Activated B cell treated with CpG ODN at 0.5 μM for 24 hours (primary cell): ENCODE results near the gene MCAM. TPM values are rescaled to one million over a fixed set of nuclear protein-coding genes. Genes with fewer than 3 reads are reported as not detected.

Source experiments
- ATAC-seq: fragments of 200-7000 bp; cut with Tn5 transposase; one replicate; pipeline ENCODE4 v1.10.0; 2021; ENCODE audit warnings: low read depth, mild to moderate bottlenecking, moderate library complexity
- CTCF ChIA-PET: fragments of 350-600 bp; sonication (Branson Sonifier 250); formaldehyde crosslinking; loops from one replicate; lab custom pipeline; 2021; ENCODE audit warnings: antibody characterized with exemption; lab: Charles Lee
- POLR2A ChIA-PET: fragments of 350-600 bp; sonication (Branson Sonifier 250); formaldehyde crosslinking; loops from one replicate; lab custom pipeline; 2021; ENCODE audit warnings: antibody characterized with exemption; lab: Charles Lee
- DNase-seq: peaks from one replicate; pipeline ENCODE4 v3.0.0; 2022
- H3K27ac Mint-ChIP-seq: one replicate; pipeline ENCODE4 v1.8.0; 2020; ENCODE audit warnings: mixed read lengths
- H3K27me3 Mint-ChIP-seq: one replicate; pipeline ENCODE4 v1.8.0; 2021; ENCODE audit warnings: mixed read lengths
- H3K36me3 Mint-ChIP-seq: one replicate; pipeline ENCODE4 v1.8.0; 2021; ENCODE audit warnings: low read depth, mixed read lengths
- H3K4me1 Mint-ChIP-seq: one replicate; pipeline ENCODE4 v1.8.0; 2021; ENCODE audit warnings: mixed read lengths
- H3K4me3 Mint-ChIP-seq: one replicate; pipeline ENCODE4 v1.8.0; 2020; ENCODE audit warnings: mild to moderate bottlenecking, mixed read lengths
- H3K9me3 Mint-ChIP-seq: one replicate; pipeline ENCODE4 v1.8.0; 2020; ENCODE audit warnings: mixed read lengths
- CTCF ChIP-seq: fragments of 200-600 bp; IDR thresholded peaks from one replicate; pipeline ENCODE4 v1.8.0; 2022; ENCODE audit warnings: antibody characterized with exemption, mild to moderate bottlenecking
- intact Hi-C: fragments of 100-400 bp; cut with micrococcal nuclease; formaldehyde crosslinking; loops from one replicate; pipeline ENCODE4 v1.15.1; 2024
- total RNA-seq: library from RNA; stranded (reverse); gene quantifications from 2 replicates; pipeline ENCODE4 v1.2.3, GENCODE V29; 2022

Gene MCAM
- total RNA-seq, 1 donor from 2014 or later, result 0.20 TPM

DNA sequence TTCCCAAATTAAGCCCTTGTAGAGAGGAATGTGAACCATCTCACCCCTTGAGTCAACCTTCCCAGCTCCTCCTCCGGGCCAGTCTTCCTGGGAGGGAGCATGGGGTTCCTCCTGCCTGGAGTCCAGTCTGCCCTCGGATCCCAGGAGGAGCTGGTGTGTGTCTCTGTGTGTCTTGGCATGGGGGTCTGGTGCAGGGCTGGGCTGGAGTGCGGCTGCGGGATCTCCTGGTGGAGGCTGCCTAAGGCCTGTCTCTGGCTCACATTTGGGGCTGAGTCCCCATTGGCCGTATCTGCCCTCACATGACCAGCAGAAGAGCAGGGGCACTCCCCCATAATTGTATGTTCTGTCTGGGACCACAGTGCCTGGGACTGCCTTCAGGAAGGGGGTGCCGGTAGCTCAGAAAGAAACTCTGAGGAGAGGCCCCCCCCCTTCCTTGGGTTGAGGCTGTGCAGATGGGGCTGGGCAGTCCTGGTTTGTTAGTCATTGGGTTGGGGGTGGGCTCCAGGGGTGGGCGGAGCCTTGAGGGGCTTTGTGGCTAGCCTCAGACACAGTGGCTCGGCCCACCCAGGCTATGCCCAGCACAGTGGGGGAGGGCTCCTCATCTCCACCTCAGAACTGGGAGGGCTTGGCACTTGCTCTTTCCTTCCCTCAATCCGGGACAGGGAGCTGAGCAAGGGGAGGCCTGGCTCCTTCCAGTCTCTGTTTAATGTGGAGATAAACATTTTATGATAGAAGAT lies 20.8 kb upstream of the MCAM start:
- peaks cover 15% of the 10 kb centered on the region for H3K36me3 Mint-ChIP-seq
- peaks cover 21% of the 10 kb centered on the region for H3K27me3 Mint-ChIP-seq
- H3K4me1 Mint-ChIP-seq, result peaks cover 40% of the 10 kb centered on the region
- TF ChIP-seq CTCF, result no peak
- CTCF ChIA-PET, result interaction anchor here (0.6 to 3.3 kb wide), 10 partner anchors 10 to 1123 kb away, joined by 3 to 38 read pairs (median 4); partner anchors contain the start of gene HMBS
- ATAC-seq (no peak), DNase-seq (no peak)
- POLR2A ChIA-PET, result interaction anchor here (0.6 to 1.4 kb wide), 5 partner anchors 13 to 270 kb away, joined by 3 to 7 read pairs (median 3); partner anchors contain the start of genes DPAGT1, MCAM and VPS11
- no peak overlapping the region for H3K27ac Mint-ChIP-seq
- no peak overlapping the region for H3K4me3 Mint-ChIP-seq
- intact Hi-C loops, result loop anchor here (1.0 kb wide), 1 partner anchor 44 kb away; the partner anchor contains the start of gene USP2
- no peaks in the 10 kb centered on the region for H3K9me3 Mint-ChIP-seq

DNA sequence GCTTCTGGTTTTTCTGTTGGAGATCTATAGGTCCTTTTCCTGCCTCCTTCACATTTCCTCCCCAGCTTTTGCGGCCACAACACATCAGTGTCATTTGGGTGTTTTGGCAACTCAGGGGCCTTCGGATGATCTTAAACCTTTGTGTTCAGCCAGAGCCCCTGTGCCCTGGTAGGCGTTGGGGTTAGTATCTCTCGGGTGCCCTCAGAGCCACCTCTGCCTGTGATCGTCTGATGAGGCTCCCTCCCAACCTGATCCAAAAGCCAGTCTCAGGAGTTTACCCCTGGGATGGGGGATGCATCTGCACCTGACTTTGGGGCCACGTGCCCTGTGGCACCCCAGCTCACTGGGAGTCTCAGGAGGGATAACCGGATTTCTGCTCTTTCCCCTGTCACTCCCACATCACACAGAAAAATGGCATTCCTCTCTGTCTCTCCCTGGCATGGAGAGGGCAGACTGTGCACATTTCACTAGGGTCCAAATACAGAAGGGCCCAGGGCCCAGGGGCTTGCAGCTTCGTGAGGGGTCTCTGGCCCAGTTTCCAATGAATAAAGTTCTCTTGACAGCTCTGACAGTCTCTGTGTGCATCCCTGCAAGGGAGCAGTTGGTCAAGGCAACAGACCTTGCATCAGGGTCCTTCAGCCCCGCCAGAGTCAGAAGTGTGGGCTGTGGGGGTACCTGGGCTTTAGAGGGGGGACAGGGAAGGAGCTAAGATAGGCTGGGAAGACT lies 20.0 kb upstream of the MCAM start:
- intact Hi-C loops, result no loop called here
- ATAC-seq (no peak), DNase-seq (no peak)
- Mint-ChIP-seq H3K4me3 (peak overlapping the region; percentile 66), H3K9me3 (no peaks in the 10 kb centered on the region), H3K27ac (no peak overlapping the region), H3K27me3 (peaks cover 17% of the 10 kb centered on the region), H3K4me1 (peaks cover 41% of the 10 kb centered on the region), H3K36me3 (peaks cover 15% of the 10 kb centered on the region)
- ChIA-PET CTCF (interaction anchor here (3.3 kb wide), 1 partner anchor 15 kb away, joined by 38 read pairs; no protein-coding TSS in a partner anchor), POLR2A (no interaction called here)
- no peak for TF ChIP-seq CTCF

- POLR2A ChIA-PET, result no interaction called here
- CTCF ChIA-PET, result interaction anchor here (1.0 to 2.2 kb wide), 2 partner anchors 13 to 20 kb away, joined by 3 to 12 read pairs; no protein-coding TSS in a partner anchor
- no peak overlapping the region for H3K27ac Mint-ChIP-seq
- DNase-seq (no peak), ATAC-seq (no peak)
- peak overlapping the region; percentile 99 for H3K4me3 Mint-ChIP-seq
- peaks cover 15% of the 10 kb centered on the region for H3K36me3 Mint-ChIP-seq
- TF ChIP-seq CTCF, result no peak
- peaks cover 35% of the 10 kb centered on the region for H3K4me1 Mint-ChIP-seq
- no peaks in the 10 kb centered on the region for H3K9me3 Mint-ChIP-seq
- intact Hi-C loops, result no loop called here
- peaks cover 10% of the 10 kb centered on the region for H3K27me3 Mint-ChIP-seq
Measured at GRCh38 chr11:119335655-119336543, 19.0 kb upstream of the MCAM start.

DNA sequence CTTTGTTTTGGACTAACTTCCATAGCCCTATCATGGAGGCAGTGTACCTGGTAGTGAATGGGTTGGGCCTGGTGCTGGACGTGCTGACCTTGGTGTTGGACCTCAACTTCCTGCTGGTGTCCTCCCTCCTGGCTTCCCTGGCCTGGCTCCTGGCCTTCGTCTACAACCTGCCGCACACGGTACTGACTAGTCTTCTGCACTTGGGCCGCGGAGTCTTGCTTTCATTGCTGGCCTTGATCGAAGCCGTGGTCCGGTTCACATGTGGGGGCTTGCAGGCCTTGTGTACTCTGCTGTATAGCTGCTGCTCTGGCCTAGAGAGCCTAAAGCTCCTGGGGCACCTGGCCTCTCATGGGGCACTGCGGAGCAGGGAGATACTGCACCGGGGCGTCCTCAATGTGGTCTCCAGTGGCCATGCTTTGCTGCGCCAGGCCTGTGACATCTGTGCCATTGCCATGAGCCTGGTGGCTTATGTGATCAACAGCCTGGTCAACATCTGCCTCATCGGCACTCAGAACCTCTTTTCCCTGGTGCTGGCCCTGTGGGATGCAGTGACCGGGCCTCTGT lies 18.2 kb upstream of the MCAM start:
- H3K4me1 Mint-ChIP-seq, result peaks cover 32% of the 10 kb centered on the region
- H3K9me3 Mint-ChIP-seq, result no peaks in the 10 kb centered on the region

More for the DNA sequence above, 18.2 kb upstream of the MCAM start:
- no peak for ATAC-seq
- CTCF ChIA-PET, result interaction anchor here (1.0 to 2.2 kb wide), 2 partner anchors 12 to 21 kb away, joined by 3 to 12 read pairs; no protein-coding TSS in a partner anchor
- intact Hi-C loops, result no loop called here
- H3K36me3 Mint-ChIP-seq, result peaks cover 15% of the 10 kb centered on the region
- TF ChIP-seq CTCF, result no peak
- peaks cover 11% of the 10 kb centered on the region for H3K27me3 Mint-ChIP-seq
- peak overlapping the region; percentile 93 for H3K27ac Mint-ChIP-seq
- POLR2A ChIA-PET, result interaction anchor here (0.5 to 1.4 kb wide), 3 partner anchors 14 to 763 kb away, joined by 4 to 10 read pairs (median 9); partner anchors contain the start of gene ARCN1
- peak overlapping the region; percentile 99 for H3K4me3 Mint-ChIP-seq
- DNase-seq, result no peak
